Measurements from ENCODE around the gene FBXW5.

FBXW5 gene, protein sequence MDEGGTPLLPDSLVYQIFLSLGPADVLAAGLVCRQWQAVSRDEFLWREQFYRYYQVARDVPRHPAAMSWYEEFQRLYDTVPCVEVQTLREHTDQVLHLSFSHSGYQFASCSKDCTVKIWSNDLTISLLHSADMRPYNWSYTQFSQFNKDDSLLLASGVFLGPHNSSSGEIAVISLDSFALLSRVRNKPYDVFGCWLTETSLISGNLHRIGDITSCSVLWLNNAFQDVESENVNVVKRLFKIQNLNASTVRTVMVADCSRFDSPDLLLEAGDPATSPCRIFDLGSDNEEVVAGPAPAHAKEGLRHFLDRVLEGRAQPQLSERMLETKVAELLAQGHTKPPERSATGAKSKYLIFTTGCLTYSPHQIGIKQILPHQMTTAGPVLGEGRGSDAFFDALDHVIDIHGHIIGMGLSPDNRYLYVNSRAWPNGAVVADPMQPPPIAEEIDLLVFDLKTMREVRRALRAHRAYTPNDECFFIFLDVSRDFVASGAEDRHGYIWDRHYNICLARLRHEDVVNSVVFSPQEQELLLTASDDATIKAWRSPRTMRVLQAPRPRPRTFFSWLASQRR

DNA sequence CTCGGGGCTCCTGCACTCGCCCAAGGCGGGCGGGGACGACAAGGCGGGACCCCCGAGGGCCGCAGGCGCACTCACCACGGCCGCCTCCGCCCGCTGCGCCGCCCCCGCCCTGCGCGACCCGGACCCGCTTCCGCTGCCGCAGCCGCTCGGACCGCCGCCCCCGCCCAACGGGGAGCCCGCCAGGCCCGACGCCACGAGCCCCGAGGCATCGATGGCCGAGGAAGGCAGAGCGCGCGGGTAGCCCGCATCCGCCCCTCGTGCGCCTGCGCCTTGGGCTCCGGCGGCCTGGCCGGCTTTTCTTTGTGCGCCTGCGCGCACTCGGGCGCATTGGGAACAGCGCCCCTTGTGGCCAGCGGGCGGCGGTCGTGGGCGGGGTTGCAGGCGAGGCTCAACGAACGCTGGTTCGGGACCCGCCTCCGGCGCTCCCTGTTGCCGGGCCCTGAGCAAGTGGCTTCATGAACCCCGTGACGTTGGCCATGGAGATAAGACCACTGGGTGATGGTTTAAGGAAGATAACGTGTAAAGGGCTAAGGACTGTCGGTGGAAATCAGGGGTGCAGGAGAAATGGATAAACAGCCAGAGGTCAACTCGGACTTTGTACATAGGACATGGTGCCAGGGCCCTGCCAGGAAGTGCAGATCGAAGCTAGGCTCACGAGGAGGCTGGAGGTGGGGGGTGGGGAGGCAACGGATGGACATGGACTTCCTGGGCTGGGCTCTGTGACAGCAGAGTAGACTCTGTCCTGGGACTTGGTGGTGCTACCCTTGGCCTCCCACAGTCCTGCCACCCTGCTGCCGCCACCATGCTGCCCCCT lies at the start of gene FBXW5, which contains the start of gene C8G:
Gene FBXW5 (minus strand): TSS at position 220 of the 814 bp plus-strand sequence. CDS start 655 bp downstream, outside the sequence.
Gene C8G (plus strand): TSS at position 725 of the 814 bp plus-strand sequence. CDS start 78 bp downstream, at position 803.
- peak; percentile 88 to 89 for DNase-seq (ENCODE audit: low read depth in 2 of 2)

DNA sequence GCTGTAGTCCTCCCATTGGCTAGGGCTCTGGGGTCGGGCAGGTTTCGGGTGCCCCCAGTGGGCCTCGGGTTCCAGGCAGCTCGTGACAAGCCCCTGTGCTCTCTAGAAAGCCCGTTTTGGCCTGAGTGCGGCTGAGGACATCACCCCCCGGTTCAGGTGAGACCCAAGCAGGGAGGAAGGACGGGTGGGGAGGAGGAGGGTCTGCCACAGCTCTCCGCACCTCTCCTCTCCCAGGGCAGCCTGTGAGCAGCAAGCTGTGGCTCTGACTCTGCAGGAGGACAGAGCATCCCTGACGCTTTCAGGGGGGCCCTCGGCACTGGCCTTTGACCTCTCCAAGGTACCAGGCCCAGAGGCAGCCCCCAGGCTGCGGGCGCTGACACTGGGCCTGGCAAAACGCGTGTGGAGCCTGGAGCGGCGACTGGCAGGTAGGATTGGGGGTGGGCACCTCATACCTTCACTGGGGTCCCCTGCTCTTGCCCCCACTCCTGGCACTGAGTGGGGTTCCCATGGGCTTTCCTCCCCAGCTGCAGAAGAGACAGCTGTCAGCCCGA lies 48.4 kb upstream of the FBXW5 start:
- DNase-seq (ENCODE audit: low read depth in 2 of 2) = no peak

DNA sequence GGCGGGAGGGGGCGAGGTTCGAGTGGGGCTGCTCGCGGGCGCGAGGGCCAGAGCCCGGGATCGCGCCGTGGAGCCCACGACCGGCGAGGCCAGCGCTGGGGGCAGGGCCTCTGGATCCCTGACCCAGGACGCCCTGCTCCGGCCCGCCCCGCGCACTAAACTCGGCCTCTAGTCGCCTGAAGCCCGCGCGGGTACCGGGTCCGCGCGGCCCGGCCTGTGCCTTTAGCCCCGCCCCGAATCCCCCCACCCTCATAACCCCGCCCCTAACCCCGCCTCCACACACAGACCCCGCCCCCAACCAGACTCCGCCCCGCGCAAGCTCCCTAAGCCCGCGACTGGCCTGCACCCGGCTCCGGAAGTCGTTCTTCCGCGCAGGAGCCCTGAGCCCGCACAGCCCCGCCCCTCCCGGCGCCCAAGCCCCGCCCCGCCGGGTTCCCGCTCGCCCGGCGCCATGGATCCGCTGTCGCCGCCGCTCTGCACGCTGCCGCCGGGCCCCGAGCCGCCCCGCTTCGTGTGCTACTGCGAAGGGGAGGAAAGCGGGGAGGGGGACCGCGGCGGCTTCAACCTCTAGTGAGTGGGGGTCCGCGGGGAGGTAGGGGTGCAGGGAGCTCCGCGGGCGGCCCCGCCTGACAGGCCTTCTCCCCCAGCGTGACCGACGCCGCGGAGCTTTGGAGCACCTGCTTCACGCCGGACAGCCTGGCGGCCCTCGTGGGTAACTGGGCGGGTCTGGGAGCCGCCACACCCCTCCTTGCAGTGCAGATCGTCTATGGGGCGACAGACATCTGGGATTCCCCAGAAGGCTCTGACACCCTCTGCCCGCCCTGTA lies 47.7 kb upstream of the FBXW5 start, which contains the start of gene PAXX:
Gene PAXX (plus strand): TSS at position 430 of the 826 bp plus-strand sequence. CDS start 22 bp downstream, at position 452.
- DNase-seq (ENCODE audit: low read depth in 2 of 2) = peak; percentile 88 to 91

DNA sequence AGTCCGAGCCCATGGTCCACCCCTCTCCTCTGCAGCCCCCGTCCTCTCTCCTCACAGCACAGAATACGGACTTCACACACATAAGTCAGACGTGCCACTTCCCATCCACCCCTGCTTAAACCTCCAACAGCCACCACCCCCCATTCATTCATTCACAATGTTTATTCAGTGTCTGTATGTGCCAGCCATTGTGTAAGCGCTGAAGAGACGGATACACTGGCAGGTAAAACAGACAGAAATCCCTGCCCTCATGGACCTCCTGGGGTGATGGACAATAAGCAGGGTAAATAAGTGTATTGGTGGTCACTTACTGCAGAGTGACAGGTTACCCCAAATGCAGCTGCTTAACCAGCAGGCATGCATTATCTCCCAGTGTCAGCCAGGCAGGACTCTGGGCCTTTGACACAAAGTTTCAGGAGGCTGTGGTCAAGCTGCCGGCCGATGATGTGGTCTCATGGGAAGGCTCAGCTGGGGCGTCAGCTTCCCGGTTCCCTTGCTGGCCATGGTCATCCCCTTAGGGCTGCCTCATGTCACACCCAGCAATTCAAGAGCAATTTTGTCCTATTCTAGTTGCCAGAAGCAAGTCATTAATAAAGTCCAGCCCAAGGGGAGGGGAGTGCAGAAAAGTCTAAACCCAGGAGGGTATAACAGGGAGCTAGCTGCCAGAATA lies 45.8 kb upstream of the FBXW5 start:
- no peak for DNase-seq (ENCODE audit: low read depth in 2 of 2)

DNA sequence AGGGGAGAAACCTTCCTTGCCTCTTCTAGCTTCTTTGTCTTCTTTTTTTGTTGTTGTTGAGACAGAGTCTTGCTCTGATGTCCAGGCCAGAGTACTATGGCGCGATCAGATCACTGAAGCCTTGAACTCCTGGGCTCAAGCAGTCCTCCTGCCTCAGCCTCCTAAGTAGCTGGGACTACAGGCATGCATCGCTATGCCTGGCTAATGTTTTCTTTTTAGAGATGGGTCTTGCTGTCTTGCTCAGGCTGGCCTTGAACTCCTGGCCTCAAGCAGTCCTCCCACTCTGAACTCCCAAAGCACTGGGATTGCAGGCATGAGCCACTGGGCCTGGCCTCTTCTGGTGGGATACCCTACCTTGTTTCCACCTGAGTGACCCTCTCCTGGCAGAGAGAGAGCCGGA lies 44.3 kb upstream of the FBXW5 start:
- no peak for DNase-seq (ENCODE audit: low read depth in 2 of 2)

DNA sequence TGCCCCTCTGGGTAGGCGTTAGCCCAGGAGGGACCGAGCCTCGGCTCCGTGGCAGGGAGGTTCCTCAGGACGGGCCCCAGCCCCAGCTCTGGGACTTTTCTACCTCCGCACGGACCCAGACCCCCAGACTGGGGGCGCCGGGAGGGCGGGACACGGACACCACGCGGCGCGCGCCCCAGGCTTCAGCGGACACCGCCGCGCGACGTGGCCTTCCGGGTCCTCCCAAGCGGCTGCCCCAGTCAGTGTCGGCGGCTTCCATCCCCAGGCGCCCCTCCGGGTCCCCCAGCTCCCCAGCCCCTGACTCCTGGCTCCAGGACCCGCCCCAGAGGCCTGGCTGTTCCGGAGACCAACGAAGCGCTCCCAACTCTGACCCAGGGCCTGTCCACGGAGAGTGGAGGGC lies 41.3 kb upstream of the FBXW5 start:
- no peak for DNase-seq (ENCODE audit: low read depth in 2 of 2)

DNA sequence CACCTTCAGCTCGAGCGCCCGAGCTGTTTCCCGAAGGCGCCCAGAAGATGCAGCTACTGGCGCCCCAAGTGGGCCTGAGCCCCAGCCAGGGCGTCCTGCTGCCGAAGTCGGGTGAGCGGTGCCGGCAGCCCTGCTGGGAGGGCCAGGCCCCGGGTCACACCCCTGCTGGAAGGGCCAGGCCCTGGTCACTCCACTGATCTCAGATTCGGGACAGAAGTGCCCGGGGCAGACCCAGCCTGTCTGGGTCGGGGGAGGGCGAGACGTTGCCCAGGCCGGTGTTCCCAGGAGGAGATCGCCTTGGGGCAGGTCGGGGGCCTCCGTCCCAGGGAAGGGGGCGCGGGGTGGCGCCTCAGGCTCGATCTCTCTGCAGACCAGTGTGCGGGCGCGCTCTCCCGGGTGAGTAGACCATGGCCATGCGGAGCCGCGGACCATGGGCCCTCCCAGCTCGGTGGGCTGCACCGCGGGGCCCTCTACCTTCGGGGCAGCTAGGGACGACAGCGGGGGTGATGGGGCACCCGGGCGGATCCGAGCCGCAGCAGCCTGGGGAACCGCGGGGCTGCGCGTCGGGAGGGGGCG lies 40.6 kb upstream of the FBXW5 start:
- no peak for DNase-seq (ENCODE audit: low read depth in 2 of 2)

DNA sequence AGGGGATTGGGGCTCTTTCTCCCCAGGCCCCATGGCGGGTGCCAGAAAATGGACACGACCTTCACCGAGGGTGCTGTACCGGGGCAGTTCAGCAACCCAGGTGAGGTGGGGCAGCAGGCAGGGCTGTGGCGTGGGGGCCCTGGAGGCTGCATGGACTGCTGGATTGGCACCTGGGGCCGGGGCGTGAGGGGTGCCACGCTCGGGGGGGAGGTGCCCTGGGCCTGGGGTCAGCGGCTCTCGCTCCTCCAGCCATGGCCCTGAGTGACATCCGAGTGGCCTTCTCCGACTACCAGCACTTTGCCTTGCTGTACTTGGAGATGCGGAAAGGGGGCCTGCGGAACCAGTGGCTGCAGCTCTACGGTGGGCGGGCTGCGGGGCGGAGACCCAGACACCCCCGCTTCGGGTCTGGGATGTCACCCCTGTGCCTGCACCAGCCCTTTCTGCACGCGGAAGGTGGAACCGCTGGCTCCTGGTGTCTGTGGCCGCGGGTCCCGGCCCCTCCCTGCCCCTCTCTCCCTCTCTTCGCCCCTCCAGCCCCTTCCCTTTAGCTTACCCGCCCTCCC lies 40.0 kb upstream of the FBXW5 start:
- no peak for DNase-seq (ENCODE audit: low read depth in 2 of 2)

DNA sequence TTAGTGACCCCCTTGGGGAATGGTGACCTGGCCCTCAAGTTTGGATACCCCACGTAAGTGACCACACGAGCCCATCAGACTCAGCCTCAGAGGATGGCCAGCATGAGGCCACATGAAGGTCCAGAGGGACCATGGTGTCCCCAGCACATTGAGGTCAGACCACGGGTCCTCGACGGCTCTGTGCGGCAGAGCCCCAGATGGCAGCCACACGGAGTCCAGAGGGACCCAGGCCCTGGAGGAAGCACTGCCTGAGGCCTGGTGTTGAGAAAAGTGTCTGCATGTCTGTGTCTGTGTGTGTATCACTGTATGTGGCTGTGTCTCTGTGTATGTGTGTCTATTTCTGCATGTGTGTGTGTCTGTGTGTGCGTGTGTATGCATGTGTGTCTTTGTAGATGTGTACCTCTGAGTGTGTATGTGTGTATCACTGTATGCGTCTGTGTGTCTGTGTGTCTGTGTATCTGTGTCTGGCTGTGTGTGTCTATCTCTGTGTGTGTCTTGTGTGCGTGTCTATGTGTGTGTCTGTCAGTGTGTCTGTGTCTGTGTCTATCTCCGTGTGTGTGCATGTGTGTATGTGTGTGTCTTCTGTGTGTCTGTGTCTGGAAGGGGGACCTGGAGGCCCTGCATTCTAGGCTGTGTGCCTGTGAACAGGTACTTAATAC lies 39.2 kb upstream of the FBXW5 start:
- no peak for DNase-seq (ENCODE audit: low read depth in 2 of 2)

DNA sequence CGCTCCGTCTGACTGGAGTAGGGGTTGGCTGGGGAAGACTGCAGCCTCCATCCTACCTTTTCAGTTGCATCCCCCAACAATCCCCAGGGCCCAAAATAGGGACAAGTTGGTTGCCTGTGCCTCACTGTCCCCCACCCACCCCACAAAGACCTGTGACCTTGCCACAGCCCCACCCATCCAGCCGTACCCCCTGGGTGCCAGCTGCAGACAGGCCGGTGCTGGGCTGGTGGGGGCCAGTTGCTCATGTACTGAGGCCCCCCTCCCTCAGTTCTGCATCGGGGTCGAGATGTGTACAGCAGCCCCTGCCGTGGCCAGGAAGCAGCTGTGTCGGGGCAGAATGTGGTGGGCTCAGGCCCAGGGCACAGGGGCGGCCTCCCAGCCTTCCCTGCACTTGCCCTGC lies 38.6 kb upstream of the FBXW5 start:
- DNase-seq (ENCODE audit: low read depth in 2 of 2) = no peak

DNA sequence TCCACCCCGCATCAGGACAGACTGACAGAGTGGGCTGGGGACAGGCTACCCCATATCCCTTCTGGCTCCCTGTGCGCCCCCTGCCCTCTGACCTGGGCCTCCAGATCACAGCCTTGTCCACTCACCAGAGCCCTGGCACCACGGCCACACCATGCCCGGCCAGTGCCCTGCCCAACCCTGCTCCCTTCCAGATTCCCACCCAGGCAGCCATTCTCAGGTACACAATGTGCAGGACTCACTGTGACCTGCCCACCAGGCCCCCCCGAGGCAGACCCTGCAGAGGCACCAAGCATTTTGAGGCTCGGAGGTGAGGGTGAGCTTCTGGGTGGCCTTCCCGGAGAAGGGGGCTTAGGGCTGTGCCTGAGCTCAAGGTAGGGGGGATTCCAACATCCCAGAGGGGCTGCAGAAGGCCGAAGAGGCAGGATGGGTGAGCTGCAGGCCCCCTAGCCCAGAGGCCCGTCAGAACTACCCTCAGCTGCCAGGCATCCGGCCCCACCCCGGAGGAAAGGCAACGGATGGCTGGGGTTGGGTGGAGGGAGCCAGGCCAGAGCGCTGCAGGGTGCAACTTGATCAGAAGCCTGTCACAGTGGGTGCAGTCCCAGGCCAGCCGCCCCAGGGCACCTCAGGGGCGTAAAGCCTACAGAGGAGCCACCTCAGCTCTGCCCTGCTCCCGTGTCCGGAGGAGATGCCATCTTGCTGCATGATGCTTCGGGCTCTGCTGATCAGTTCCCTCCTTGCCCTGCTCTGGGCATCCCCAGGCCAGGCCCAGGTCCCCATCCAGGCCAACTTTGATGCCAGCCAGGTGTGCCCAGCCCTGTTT lies 37.9 kb upstream of the FBXW5 start, which contains the start of gene LCNL1:
Gene LCNL1 (plus strand): TSS at position 762 of the 820 bp plus-strand sequence. CDS start 594 bp downstream, outside the sequence.
- no peak for DNase-seq (ENCODE audit: low read depth in 2 of 2)

DNA sequence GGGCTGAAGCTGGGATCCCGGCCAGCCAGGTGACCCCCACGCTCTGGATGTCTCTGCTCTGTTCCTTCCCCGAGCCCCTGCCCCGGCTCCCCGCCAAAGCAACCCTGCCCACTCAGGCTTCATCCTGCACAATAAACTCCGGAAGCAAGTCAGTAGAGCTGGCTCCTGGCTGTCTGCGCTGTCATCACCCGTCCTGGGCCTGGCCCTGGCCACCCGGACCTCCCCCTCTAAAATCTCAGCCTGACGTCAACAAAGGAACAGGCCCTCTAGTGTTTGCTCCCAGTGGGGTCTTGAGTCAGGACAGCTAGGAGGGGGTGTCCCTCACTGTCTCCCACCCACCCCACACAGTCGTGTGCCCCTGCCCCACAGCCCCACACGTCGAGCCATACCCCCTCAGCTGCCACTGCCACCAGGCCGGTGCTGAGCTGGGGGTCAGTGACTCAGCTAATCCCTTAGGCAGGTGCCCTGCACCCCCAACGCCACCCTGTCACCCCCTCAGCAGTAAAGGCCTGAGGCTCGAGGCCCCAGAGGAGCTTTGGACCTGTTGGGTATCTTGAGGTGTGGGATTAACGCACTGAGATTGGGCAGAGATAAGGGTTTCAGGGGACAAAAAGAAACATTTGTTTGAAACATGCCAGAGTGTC lies 37.2 kb upstream of the FBXW5 start:
- no peak for DNase-seq (ENCODE audit: low read depth in 2 of 2)

DNA sequence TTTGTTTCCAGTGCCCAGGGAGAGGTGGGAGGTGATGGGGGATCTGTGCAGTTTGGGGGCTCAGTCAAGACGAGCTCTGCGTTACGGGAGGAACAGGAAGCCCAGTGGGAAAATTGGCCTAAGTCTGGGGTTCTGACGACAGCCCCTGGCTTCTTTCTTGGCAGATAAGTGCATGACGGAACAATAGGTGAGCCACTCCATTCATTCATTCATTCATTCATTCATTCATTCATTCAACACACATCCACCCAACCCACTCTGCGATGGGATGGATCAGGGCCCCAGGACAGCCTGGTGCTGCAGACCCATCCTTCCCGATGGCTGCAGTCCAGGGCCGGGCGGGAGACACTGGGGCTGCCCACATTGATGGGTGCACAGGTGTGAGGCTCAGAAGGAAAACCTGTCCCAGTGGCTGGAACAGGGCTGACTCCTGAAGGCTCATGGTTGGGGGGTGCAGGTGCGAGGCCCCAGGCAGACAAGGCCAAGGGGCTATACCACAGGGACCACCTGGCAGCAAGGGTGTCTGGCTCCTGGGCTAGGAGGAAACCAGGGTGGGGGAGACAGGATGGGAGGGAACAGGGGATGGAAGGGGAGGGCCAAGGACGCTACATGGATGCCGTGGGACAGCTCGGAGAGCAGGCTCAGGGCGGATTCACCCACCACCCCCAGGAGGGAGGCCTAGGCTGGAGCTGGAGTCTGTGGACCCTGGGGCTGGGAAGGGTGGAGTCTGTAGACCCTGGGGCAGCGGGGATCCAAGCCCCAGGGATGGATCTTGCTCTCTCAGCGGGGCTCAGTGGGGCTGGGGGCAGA lies 36.3 kb upstream of the FBXW5 start:
- no peak for DNase-seq (ENCODE audit: low read depth in 2 of 2)

DNA sequence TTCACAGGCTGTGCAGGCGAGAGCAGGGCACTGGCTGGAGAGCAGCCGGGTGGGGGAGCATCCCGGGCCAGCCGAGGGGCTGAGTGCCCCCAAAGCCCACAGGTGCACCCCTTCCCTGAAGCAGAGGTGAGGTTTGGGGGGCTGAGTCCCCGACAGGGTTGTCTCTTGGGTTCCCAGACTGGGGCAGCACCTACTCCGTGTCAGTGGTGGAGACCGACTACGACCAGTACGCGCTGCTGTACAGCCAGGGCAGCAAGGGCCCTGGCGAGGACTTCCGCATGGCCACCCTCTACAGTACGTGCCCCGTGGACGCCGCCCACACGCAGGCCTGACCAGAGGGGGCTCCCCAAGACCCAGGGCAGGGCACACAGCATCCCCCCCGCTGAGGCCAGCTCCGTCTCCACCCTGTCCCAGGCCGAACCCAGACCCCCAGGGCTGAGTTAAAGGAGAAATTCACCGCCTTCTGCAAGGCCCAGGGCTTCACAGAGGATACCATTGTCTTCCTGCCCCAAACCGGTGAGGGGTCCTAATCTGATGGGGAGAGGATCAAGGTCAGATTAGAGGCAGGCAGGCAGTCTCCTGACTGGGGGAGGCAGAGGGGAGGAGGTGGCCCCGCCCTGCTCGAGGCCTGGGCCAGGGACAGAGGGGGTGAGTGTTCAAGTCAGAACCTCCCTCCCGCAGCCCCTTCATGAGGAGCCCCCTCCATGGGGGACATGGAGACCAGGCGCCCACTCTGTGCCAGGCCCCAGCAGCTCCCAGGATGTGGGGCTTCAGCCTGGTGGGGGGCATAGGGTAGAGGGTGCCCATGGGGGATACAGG lies 35.4 kb upstream of the FBXW5 start:
- DNase-seq (ENCODE audit: low read depth in 2 of 2) = no peak

DNA sequence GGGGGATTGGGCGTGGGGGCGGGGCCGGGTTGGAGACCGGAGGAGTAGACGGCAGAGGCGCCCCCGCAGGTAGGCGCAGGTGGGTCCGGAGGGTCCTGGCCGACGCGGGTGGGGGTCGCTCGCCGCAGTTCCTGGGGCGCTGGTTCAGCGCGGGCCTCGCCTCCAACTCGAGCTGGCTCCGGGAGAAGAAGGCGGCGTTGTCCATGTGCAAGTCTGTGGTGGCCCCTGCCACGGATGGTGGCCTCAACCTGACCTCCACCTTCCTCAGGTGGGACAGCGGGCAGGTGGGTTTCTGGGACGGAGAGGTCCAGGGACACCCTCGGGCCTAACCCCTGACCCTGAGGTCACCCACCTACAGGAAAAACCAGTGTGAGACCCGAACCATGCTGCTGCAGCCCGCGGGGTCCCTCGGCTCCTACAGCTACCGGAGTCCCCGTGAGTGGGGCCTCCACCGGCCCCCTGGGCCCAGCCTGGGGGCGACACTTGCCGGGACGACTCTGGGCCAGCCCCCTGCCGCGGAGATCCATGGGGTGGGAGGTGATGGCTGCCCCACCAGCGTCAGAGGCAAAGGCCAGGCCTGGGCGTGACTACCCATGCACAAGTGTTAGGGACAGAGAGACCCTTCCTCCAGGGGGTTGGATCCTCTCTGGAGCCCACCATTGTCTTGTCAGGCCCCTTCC lies 34.5 kb upstream of the FBXW5 start:
- DNase-seq (ENCODE audit: low read depth in 2 of 2) = no peak

All from stimulated activated CD8-positive, alpha-beta memory T cell treated with anti-CD3 and anti-CD28 coated beads, Interleukin-2, amount 100 ng/mL, for 1 hour (primary cell).